GM12891 (cell line): Measurements from ENCODE around the gene MICA.

Experiments
- POLR2A ChIP-seq: IDR thresholded peaks from 2 replicates; pipeline ENCODE4 v1.6.1; 2011; ENCODE audit warnings: low read depth, low read length, control low read depth
- SPI1 ChIP-seq: IDR thresholded peaks from 2 replicates; pipeline ENCODE4 v1.6.1; 2011; ENCODE audit warnings: low read depth, low read length, control low read depth

- peak; percentile 38 for TF ChIP-seq POLR2A
- TF ChIP-seq SPI1: no peak
These were observed 47.8 kb upstream of the MICA start for GRCh38 chr6:31355583-31355948.
